Colonic mucosa (tissue), 4 donors: ENCODE data around the gene STEAP1B. TPM values are rescaled to one million over a fixed set of nuclear protein-coding genes. Genes with fewer than 3 reads are reported as not detected.

Experiments
- DNase-seq: peaks from one replicate; pipeline ENCODE4 v3.0.0-alpha.2; 2020
- H3K27ac ChIP-seq: fragments of 200-600 bp; one replicate; pipeline ENCODE4 v1.8.0; 2021
- H3K27me3 ChIP-seq: fragments of 200-600 bp; one replicate; pipeline ENCODE4 v1.8.0; 2021
- H3K36me3 ChIP-seq: fragments of 200-600 bp; one replicate; pipeline ENCODE4 v1.8.0; 2021
- H3K4me1 ChIP-seq: fragments of 200-600 bp; one replicate; pipeline ENCODE4 v1.8.0; 2021; ENCODE audit warnings: mild to moderate bottlenecking
- H3K4me3 ChIP-seq: fragments of 200-600 bp; one replicate; pipeline ENCODE4 v1.8.0; 2021
- H3K9ac ChIP-seq, 2 donors: one replicate each; pipeline ENCODE4 v1.7.0; 2013; ENCODE audit warnings: control low read depth in 2 of 2, low read depth in 2 of 2, low read length in 2 of 2
- H3K9me3 ChIP-seq: fragments of 200-600 bp; one replicate; pipeline ENCODE4 v1.8.0; 2021
- CTCF ChIP-seq: fragments of 200-600 bp; IDR thresholded peaks from one replicate; pipeline ENCODE4 v1.8.0; 2022; ENCODE audit warnings: antibody characterized with exemption, mild to moderate bottlenecking
- intact Hi-C: fragments of 100-400 bp; cut with DNase I; formaldehyde crosslinking; loops from one replicate; pipeline ENCODE4 v1.14.1; 2022
- total RNA-seq, 2 donors: library from RNA; stranded (reverse); fragmentation: NEBNext Ultra II Directional in 1 of 2; extraction: Animal tissue kit (Norgen Biotek cat#: 25700) in 1 of 2; gene quantifications; one replicate each; pipeline ENCODE4 v1.2.1, GENCODE V29; 2021
- donor health status: healthy.
- donor health status: DM: no; HTN: no; CAD: no.
- donor health status: DM: no; HTN: no; CAD: no.

The STEAP1B gene
- total RNA-seq, 2 donors from 2014 or later: 0.21 to 0.30 TPM

GRCh38 chr7:22403344-22403743 lies 96.6 kb downstream of the STEAP1B start:
- H3K27ac ChIP-seq: no peak overlapping the region
- H3K9me3 ChIP-seq: no peaks in the 10 kb centered on the region
- no peak for DNase-seq
- H3K4me1 ChIP-seq: no peaks in the 10 kb centered on the region
- no peaks in the 10 kb centered on the region for H3K27me3 ChIP-seq
- no peaks in the 10 kb centered on the region for H3K36me3 ChIP-seq
- intact Hi-C loops: no loop called here
- H3K9ac ChIP-seq: no peak overlapping the region
- no peak for TF ChIP-seq CTCF
- no peak overlapping the region for H3K4me3 ChIP-seq

- DNase-seq: no peak
- H3K4me1 ChIP-seq: no peaks in the 10 kb centered on the region
- intact Hi-C loops: no loop called here
- H3K27ac ChIP-seq: no peak overlapping the region
- no peak overlapping the region for H3K9ac ChIP-seq
- no peaks in the 10 kb centered on the region for H3K9me3 ChIP-seq
- no peaks in the 10 kb centered on the region for H3K27me3 ChIP-seq
- no peaks in the 10 kb centered on the region for H3K36me3 ChIP-seq
- TF ChIP-seq CTCF: no peak
- H3K4me3 ChIP-seq: no peak overlapping the region
Observed at GRCh38 chr7:22402250-22402649, 97.7 kb downstream of the STEAP1B start.

- Histone ChIP-seq H3K9me3 (no peaks in the 10 kb centered on the region), H3K27ac (no peak overlapping the region), H3K4me1 (no peaks in the 10 kb centered on the region), H3K9ac (no peak overlapping the region), H3K27me3 (no peaks in the 10 kb centered on the region), H3K4me3 (no peak overlapping the region), H3K36me3 (no peaks in the 10 kb centered on the region)
- no peak for DNase-seq
- intact Hi-C loops: no loop called here
- TF ChIP-seq CTCF: no peak
Observed at GRCh38 chr7:22400936-22401553, 98.9 kb downstream of the STEAP1B start.

- intact Hi-C loops: no loop called here
- H3K9me3 ChIP-seq: no peaks in the 10 kb centered on the region
- DNase-seq: no peak
- TF ChIP-seq CTCF: no peak
- H3K27me3 ChIP-seq: no peaks in the 10 kb centered on the region
- H3K9ac ChIP-seq: no peak overlapping the region
- H3K27ac ChIP-seq: no peak overlapping the region
- H3K4me3 ChIP-seq: no peak overlapping the region
- no peaks in the 10 kb centered on the region for H3K4me1 ChIP-seq
- H3K36me3 ChIP-seq: no peaks in the 10 kb centered on the region
Observed at GRCh38 chr7:22400150-22400814, 99.7 kb downstream of the STEAP1B start.

GRCh38 chr7:22399546-22399945 lies 100.4 kb downstream of the STEAP1B start:
- no peak for DNase-seq
- TF ChIP-seq CTCF: no peak
- no peak overlapping the region for H3K9ac ChIP-seq
- no peaks in the 10 kb centered on the region for H3K27me3 ChIP-seq
- H3K36me3 ChIP-seq: no peaks in the 10 kb centered on the region
- intact Hi-C loops: no loop called here
- no peak overlapping the region for H3K4me3 ChIP-seq
- H3K4me1 ChIP-seq: no peaks in the 10 kb centered on the region
- H3K27ac ChIP-seq: no peak overlapping the region
- H3K9me3 ChIP-seq: no peaks in the 10 kb centered on the region
